ENCODE measurements around the gene SS18. TPM values are rescaled to one million over a fixed set of nuclear protein-coding genes. Genes with fewer than 3 reads are reported as not detected.

SS18 gene
- total and polyA plus RNA-seq, 5 donors: 24.6 to 41.9 (median 39.7) TPM

DNA sequence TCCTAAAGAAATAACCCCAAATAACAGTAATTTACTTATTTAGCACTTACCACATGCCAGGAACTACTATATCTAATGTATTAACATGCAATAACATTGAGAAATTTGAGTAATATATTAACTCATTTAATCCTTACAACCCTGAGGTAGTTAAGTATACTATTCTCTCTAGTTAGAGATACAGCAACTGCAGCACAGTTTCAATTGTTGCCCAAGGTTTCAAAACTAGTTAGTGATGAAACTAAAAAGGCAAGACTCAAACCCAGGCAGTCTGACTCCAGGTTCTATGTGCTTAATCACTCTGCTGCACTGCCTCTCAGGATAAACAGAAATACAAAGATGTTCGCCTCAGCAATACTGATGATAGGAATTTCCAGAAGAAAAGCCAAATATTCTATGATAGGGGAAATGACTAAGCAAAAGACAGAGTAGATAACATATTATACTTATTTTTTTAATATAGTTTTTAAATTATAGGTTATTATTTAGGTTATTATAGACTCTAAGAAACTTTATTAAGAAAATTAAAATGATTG is 88.0 kb downstream of the SS18 start:
- WGBS: 78% methylated on average over 1 of the region's 1 CpG
- no peak for DNase-seq
- ATAC-seq: no peak
- intact Hi-C loops (cut with DNase I): no loop called here
- no peak overlapping the region for H3K27ac ChIP-seq (ENCODE audit: low read length)
- H3K9me3 ChIP-seq (ENCODE audit: control insufficient read depth, low read length): no peaks in the 10 kb centered on the region
- H3K27me3 ChIP-seq (ENCODE audit: control insufficient read depth, insufficient read depth): no peaks in the 10 kb centered on the region
- H3K4me1 ChIP-seq (ENCODE audit: control insufficient read depth, insufficient read depth, low read length): no peaks in the 10 kb centered on the region
- H3K4me3 ChIP-seq (ENCODE audit: low read length): no peak overlapping the region

GRCh38 chr18:25998461-25998860 is 92.0 kb downstream of the SS18 start:
- intact Hi-C loops (cut with DNase I): no loop called here
- Histone ChIP-seq H3K27me3 (ENCODE audit: control insufficient read depth, insufficient read depth) (no peaks in the 10 kb centered on the region), H3K27ac (ENCODE audit: low read length) (no peak overlapping the region), H3K9me3 (ENCODE audit: control insufficient read depth, low read length) (no peaks in the 10 kb centered on the region), H3K4me1 (ENCODE audit: control insufficient read depth, insufficient read depth, low read length) (no peaks in the 10 kb centered on the region), H3K4me3 (ENCODE audit: low read length) (no peak overlapping the region)
- DNase-seq: no peak
- ATAC-seq: no peak

DNA sequence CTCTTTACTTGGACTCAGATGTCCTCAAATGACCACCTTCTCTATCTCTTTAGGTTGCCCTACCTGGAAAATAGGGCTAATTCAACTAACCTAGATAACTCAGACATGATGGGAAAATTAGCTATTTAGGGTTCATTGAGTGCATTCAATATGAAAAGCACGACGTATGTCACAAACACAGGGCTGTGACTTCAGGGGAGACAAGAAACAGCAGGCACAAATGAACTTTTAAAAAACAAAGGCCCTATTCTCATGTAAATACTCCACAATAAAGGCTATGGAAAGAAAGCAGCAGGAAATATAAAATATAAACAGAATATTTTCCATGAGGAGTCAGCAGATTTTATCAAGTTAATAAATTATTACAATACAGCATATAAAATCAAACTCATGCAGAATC is 97.8 kb downstream of the SS18 start:
- 68% methylated on average over 2 of the region's 2 CpGs for WGBS
- ATAC-seq (no peak), DNase-seq (no peak)
- intact Hi-C loops (cut with DNase I): no loop called here
- Histone ChIP-seq H3K9me3 (ENCODE audit: control insufficient read depth, low read length) (no peaks in the 10 kb centered on the region), H3K27ac (ENCODE audit: low read length) (no peak overlapping the region), H3K4me3 (ENCODE audit: low read length) (no peak overlapping the region), H3K4me1 (ENCODE audit: control insufficient read depth, insufficient read depth, low read length) (no peaks in the 10 kb centered on the region), H3K27me3 (ENCODE audit: control insufficient read depth, insufficient read depth) (no peaks in the 10 kb centered on the region)

DNA sequence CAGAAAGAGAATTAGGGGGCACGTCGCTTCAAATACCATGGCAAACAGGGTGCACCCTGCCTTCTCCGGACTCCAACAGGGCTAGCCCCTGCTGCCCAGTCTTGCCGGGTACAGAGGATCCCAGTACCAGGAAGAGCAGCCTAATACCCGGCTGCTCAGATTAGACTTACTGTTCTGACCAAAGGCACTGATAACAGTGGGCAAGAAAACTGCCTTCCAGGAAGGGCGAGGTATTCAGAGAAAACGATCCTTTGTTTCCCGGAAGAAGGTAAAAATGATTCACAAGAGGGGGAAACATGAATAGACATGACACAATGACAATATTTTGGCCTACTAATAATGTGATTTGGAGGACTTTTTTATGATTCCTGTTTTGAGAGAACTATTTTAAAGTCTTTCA is 99.9 kb downstream of the SS18 start:
- peak in 1 of 2 donors; percentile 21 for ATAC-seq
- no peaks in the 10 kb centered on the region for H3K9me3 ChIP-seq (ENCODE audit: control insufficient read depth, low read length)
- DNase-seq: no peak
- no peaks in the 10 kb centered on the region for H3K4me1 ChIP-seq (ENCODE audit: control insufficient read depth, insufficient read depth, low read length)
- no peak overlapping the region for H3K27ac ChIP-seq (ENCODE audit: low read length)
- H3K4me3 ChIP-seq (ENCODE audit: low read length): no peak overlapping the region
- intact Hi-C loops (cut with DNase I): no loop called here
- WGBS: 79% methylated on average over 8 of the region's 8 CpGs
- H3K27me3 ChIP-seq (ENCODE audit: control insufficient read depth, insufficient read depth): no peaks in the 10 kb centered on the region

DNA sequence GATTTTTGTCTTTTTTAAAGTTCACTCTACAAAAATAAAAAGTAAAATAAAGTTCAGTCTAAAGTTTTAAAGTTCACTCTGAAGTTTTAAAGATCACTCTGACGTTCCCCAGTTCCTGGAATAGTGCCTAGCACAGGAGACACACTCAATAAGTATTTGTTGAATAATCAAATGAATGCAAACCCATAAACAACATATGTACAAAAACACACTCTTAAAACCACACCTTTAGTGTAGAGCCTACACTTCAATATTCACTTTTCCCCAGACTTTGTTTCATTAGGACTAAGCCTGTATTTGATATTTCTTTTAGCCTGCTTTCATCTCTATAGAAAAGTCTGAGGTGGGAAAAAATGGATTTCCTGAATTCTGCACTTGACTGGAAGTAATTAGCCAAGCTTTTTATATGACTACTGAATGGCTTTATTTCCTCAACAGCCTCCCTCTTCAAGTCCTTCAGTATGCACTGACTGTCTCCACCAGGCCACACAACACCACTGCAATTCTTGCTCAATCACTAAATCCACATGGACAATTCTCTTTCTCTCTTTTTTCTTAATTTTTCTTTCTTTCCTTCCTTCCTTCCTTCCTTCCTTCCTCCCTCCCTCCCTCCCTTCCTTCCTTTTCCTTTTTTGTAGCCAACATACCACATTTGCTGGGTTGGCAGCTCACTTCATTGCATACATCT is 104.6 kb downstream of the SS18 start:
- WGBS: 37% methylated on average over 1 of the region's 1 CpG
- H3K4me1 ChIP-seq (ENCODE audit: control insufficient read depth, insufficient read depth, low read length): no peaks in the 10 kb centered on the region
- no peaks in the 10 kb centered on the region for H3K27me3 ChIP-seq (ENCODE audit: control insufficient read depth, insufficient read depth)
- ATAC-seq (no peak), DNase-seq (no peak)
- no peak overlapping the region for H3K4me3 ChIP-seq (ENCODE audit: low read length)
- intact Hi-C loops (cut with DNase I): no loop called here
- no peak overlapping the region for H3K27ac ChIP-seq (ENCODE audit: low read length)
- H3K9me3 ChIP-seq (ENCODE audit: control insufficient read depth, low read length): no peaks in the 10 kb centered on the region

DNA sequence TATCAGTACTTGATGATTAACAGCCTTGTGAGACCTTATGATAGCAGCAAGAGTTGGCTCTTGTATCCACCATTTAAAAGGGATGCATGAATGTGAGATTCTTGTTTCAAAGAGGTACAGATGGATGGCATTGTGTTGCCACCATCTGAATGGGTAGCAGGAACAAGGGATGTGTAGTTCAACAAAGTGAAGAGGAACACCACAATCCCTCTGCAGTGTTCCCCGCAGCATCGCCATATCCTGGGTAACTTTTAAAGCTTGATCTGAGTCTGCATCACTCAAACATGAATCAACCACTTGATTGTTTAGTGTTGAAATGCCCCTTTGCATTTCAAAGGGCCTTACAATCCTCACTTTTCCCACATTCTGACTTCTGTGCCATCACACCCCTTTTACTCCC is 106.7 kb downstream of the SS18 start:
- WGBS: 94% methylated on average over 2 of the region's 2 CpGs
- no peaks in the 10 kb centered on the region for H3K27me3 ChIP-seq (ENCODE audit: control insufficient read depth, insufficient read depth)
- no peak overlapping the region for H3K27ac ChIP-seq (ENCODE audit: low read length)
- H3K9me3 ChIP-seq (ENCODE audit: control insufficient read depth, low read length): no peaks in the 10 kb centered on the region
- ATAC-seq: no peak
- H3K4me3 ChIP-seq (ENCODE audit: low read length): no peak overlapping the region
- no peak for DNase-seq
- intact Hi-C loops (cut with DNase I): no loop called here
- H3K4me1 ChIP-seq (ENCODE audit: control insufficient read depth, insufficient read depth, low read length): no peaks in the 10 kb centered on the region

GRCh38 chr18:25982961-25983360 is 107.5 kb downstream of the SS18 start:
- Histone ChIP-seq H3K4me1 (ENCODE audit: control insufficient read depth, insufficient read depth, low read length) (no peaks in the 10 kb centered on the region), H3K4me3 (ENCODE audit: low read length) (no peak overlapping the region), H3K9me3 (ENCODE audit: control insufficient read depth, low read length) (no peaks in the 10 kb centered on the region), H3K27me3 (ENCODE audit: control insufficient read depth, insufficient read depth) (no peaks in the 10 kb centered on the region), H3K27ac (ENCODE audit: low read length) (no peak overlapping the region)
- 76% methylated on average over 3 of the region's 3 CpGs for WGBS
- ATAC-seq (no peak), DNase-seq (no peak)
- intact Hi-C loops (cut with DNase I): no loop called here

- Histone ChIP-seq H3K27ac (ENCODE audit: low read length) (no peak overlapping the region), H3K4me3 (ENCODE audit: low read length) (no peak overlapping the region), H3K9me3 (ENCODE audit: control insufficient read depth, low read length) (no peaks in the 10 kb centered on the region), H3K27me3 (ENCODE audit: control insufficient read depth, insufficient read depth) (no peaks in the 10 kb centered on the region), H3K4me1 (ENCODE audit: control insufficient read depth, insufficient read depth, low read length) (no peaks in the 10 kb centered on the region)
- intact Hi-C loops (cut with DNase I): no loop called here
- DNase-seq (no peak), ATAC-seq (no peak)
- 52% methylated on average over 1 of the region's 1 CpG for WGBS
Measured at GRCh38 chr18:25982153-25982552, 108.3 kb downstream of the SS18 start.

DNA sequence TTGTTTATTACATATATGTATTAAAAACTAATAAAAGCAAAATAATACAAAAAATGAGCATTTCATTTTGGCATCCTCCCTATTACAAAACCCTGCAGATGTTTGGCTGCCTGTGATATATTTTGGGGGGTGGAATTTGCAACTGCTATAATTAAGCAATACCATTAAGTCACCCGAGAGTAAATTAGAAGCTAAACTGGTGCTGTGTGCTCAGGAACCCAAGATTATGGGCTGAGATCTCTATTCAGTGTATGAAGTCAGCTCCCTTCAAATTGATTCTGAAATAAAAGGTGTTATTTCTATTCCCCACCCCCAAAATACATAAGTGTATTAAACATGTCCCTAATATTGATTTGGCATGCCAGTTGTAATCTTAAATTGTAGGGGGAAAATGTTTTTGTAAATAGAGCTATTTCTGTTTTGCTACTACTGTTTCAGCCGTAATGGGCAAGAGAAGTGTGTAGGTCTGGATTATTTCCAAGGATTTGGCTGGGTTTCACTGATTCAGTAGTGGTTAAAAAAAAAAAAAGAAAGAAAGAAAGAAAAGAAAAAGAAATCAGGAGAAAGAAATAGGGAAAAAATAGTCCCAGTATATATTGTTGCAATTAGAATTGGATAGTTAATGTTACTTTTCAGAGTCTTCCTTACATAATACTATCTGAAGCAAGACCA is 110.9 kb downstream of the SS18 start:
- no peaks in the 10 kb centered on the region for H3K27me3 ChIP-seq (ENCODE audit: control insufficient read depth, insufficient read depth)
- H3K9me3 ChIP-seq (ENCODE audit: control insufficient read depth, low read length): no peaks in the 10 kb centered on the region
- 31% methylated on average over 2 of the region's 2 CpGs for WGBS
- intact Hi-C loops (cut with DNase I): no loop called here
- no peak for ATAC-seq
- no peak overlapping the region for H3K27ac ChIP-seq (ENCODE audit: low read length)
- DNase-seq: no peak
- no peak overlapping the region for H3K4me3 ChIP-seq (ENCODE audit: low read length)
- H3K4me1 ChIP-seq (ENCODE audit: control insufficient read depth, insufficient read depth, low read length): no peaks in the 10 kb centered on the region

- H3K4me3 ChIP-seq (ENCODE audit: low read length): no peak overlapping the region
- H3K9me3 ChIP-seq (ENCODE audit: control insufficient read depth, low read length): no peaks in the 10 kb centered on the region
- DNase-seq (no peak), ATAC-seq (no peak)
- intact Hi-C loops (cut with DNase I): no loop called here
- H3K27ac ChIP-seq (ENCODE audit: low read length): no peak overlapping the region
- whole genome bisulfite sequencing: 61% methylated on average over 2 of the region's 2 CpGs
- no peaks in the 10 kb centered on the region for H3K27me3 ChIP-seq (ENCODE audit: control insufficient read depth, insufficient read depth)
- no peaks in the 10 kb centered on the region for H3K4me1 ChIP-seq (ENCODE audit: control insufficient read depth, insufficient read depth, low read length)
Measured at GRCh38 chr18:25976554-25976953, 113.9 kb downstream of the SS18 start.

DNA sequence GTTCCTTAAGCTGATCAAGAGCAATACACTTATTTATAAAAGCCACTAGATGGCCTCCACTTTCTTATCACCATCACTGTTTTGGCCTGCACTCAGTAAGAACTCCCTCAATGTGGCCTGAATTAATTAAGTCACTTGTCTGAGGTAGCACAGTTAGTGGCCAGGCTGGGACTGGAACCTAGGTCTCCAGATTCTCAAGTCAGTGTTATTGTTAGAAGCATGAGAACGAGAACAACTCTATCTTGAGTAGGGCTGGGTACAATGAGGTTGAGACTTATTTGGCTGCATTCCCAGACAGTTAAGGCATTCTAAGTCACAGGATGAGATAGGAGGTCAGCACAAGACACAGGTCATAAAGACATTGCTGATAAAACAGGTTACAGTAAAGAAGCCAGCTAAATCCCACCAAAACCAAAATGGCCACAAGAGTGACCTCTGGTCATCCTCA is 115.8 kb downstream of the SS18 start:
- 39% methylated on average over 1 of the region's 1 CpG for WGBS
- intact Hi-C loops (cut with DNase I): no loop called here
- no peak for ATAC-seq

More for the DNA sequence above, 115.8 kb downstream of the SS18 start:
- no peaks in the 10 kb centered on the region for H3K9me3 ChIP-seq (ENCODE audit: control insufficient read depth, low read length)
- DNase-seq: no peak
- H3K4me3 ChIP-seq (ENCODE audit: low read length): no peak overlapping the region
- no peak overlapping the region for H3K27ac ChIP-seq (ENCODE audit: low read length)
- no peaks in the 10 kb centered on the region for H3K4me1 ChIP-seq (ENCODE audit: control insufficient read depth, insufficient read depth, low read length)
- no peaks in the 10 kb centered on the region for H3K27me3 ChIP-seq (ENCODE audit: control insufficient read depth, insufficient read depth)
